Activated naive CD4-positive, alpha-beta T cell treated with anti-CD3 and anti-CD28 coated beads, Interleukin-2, amount 50 U/mL, for 24 hours (primary cell): ENCODE data around the gene PTPRN.

Experiments used
- H3K27ac Mint-ChIP-seq: one replicate; pipeline ENCODE4 v1.8.0; 2021; ENCODE audit warnings: mild to moderate bottlenecking, mixed read lengths
- H3K27me3 Mint-ChIP-seq: one replicate; pipeline ENCODE4 v1.8.0; 2021; ENCODE audit warnings: mixed read lengths
- H3K36me3 Mint-ChIP-seq: one replicate; pipeline ENCODE4 v1.8.0; 2021; ENCODE audit warnings: mixed read lengths
- H3K4me1 Mint-ChIP-seq: one replicate; pipeline ENCODE4 v1.8.0; 2021; ENCODE audit warnings: mixed read lengths
- H3K4me3 Mint-ChIP-seq: one replicate; pipeline ENCODE4 v1.8.0; 2021; ENCODE audit warnings: mild to moderate bottlenecking, mixed read lengths
- H3K9me3 Mint-ChIP-seq: one replicate; pipeline ENCODE4 v1.8.0; 2021; ENCODE audit warnings: mixed read lengths

Gene PTPRN

DNA sequence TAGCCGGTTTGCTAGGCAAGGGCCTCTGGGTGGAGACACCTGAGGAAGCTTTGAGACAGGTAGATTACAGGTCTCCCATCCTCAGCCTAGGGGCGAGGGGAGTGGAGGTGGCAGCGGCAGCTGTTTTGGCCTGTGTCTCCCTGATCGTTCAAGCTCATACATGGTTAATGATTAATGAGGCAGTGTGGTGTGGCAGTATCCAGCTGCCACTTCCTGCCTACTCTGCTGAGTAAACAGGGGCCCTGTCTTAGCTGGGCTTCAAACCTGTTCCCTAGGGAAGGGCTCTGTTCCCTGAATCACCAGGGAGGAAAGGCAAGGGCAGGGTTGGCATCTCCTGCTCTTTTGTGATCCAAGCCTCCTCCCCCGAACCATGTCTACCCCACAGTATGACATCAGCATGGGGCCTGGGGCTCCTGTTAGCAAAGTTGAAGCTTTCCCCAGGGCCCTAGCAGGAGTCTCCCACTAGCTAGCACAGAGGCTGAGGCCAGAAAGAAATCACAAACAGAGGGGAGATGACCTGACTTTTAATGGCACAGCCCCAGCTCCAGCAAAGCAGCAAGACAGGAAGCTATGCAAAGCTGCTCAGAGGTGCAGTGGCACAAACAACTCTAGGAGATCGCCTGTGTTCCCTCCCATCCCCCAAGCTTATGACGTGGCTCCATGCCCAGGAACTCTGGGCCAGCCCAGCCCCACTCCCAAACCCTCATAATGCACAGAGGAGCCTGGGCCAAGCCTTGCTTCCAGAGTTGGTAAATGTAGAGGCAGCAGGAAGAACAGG lies 59.8 kb downstream of the PTPRN start:
- Mint-ChIP-seq H3K4me3 (peak overlapping the region; percentile 85), H3K4me1 (peaks cover 75% of the 10 kb centered on the region), H3K9me3 (no peaks in the 10 kb centered on the region), H3K27me3 (no peaks in the 10 kb centered on the region), H3K27ac (peak overlapping the region; percentile 86), H3K36me3 (peaks cover 16% of the 10 kb centered on the region)

DNA sequence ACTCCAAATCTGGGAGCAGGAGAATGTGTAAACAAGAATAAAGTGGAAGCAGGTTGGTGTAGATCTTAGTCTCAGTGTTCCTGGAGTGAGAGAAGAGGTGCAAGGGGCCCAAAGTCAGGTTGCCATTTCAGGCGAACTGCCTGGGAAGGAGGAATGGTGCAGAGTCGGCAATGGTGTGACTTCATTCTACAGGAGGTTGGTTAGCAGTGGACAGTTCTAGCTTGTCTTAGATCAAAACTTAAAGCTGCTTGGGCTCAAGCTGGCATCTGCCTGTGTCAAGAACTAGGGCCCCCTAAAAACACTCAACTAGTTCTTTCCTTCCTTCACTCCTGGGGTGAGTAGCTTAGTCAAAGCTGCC lies 60.4 kb downstream of the PTPRN start:
- H3K9me3 Mint-ChIP-seq: no peaks in the 10 kb centered on the region
- no peaks in the 10 kb centered on the region for H3K27me3 Mint-ChIP-seq
- H3K27ac Mint-ChIP-seq: peak overlapping the region; percentile 86
- H3K4me1 Mint-ChIP-seq: peaks cover 79% of the 10 kb centered on the region
- peaks cover 16% of the 10 kb centered on the region for H3K36me3 Mint-ChIP-seq
- peak overlapping the region; percentile 85 for H3K4me3 Mint-ChIP-seq

DNA sequence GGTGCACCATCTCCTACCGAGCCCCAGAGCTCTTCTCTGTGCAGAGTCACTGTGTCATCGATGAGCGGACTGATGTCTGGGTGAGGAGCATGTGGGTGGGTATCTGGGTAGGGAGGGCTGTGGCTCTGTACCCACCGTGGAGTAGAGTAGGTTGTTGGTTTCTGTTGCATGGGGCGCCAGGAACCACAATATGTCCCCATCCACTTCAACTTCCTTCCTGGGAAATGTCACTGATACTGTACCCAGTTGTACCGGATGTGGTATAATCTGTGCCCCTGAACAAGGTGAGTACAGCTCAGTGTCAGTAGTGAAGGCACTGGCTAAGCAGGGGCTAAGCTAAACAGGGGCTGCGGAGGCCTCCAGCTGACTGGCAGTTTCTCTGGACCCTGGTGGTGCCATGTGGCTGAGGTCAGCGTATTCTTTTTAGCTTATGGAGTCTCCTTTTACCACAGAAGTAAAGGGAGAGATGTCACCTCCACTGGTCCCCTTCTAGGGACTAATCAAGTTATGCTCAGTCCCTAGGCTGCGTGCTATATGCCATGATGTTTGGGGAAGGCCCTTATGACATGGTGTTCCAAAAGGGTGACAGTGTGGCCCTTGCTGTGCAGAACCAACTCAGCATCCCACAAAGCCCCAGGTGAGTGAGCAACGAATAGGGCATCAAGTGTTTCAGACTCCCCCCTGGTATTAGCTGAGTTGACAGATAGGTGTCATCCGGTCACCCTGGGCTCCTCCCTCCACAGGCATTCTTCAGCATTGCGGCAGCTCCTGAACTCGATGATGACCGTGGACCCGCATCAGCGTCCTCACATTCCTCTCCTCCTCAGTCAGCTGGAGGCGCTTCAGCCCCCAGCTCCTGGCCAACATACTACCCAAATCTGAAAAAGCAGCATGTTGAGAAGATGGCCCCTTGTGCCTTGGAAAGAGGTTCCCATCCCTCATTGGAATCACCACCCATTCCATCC lies 61.2 kb downstream of the PTPRN start:
- no peaks in the 10 kb centered on the region for H3K9me3 Mint-ChIP-seq
- peak overlapping the region; percentile 74 for H3K27ac Mint-ChIP-seq
- peaks cover 82% of the 10 kb centered on the region for H3K4me1 Mint-ChIP-seq
- peaks cover 16% of the 10 kb centered on the region for H3K36me3 Mint-ChIP-seq
- H3K27me3 Mint-ChIP-seq: no peaks in the 10 kb centered on the region
- peak overlapping the region; percentile 68 for H3K4me3 Mint-ChIP-seq

DNA sequence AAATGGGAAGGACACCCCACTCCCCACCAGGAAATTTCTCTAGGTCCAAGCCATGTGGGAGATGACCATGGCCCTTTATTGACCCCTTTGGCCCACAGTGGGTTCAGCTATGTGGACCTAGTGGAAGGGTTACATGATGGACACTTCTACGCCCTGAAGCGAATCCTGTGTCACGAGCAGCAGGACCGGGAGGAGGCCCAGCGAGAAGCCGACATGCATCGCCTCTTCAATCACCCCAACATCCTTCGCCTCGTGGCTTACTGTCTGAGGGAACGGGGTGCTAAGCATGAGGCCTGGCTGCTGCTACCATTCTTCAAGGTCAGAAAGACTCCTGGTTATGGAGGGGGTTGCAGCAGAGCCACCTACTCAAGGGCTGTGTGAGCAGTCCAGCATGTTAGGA lies 62.6 kb downstream of the PTPRN start:
- Mint-ChIP-seq H3K27ac (peak overlapping the region; percentile 97), H3K4me1 (peaks cover 74% of the 10 kb centered on the region), H3K9me3 (no peaks in the 10 kb centered on the region), H3K36me3 (peaks cover 14% of the 10 kb centered on the region), H3K27me3 (no peaks in the 10 kb centered on the region), H3K4me3 (peak overlapping the region; percentile 98)

DNA sequence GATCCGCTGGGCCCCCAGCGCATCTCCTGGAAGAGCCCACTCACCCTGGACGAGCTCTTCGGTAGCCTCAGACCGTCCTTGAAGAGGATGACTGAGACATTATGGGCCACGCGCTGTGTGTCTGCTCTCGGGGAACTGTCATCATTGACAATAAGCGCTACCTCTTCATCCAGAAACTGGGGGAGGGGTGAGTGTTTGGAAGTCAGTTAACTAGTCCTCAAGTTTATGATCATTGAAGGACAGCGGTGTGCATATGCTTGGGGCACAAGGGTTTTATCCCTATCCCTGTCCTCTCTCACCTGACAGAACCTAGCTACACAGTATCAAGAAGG lies 63.3 kb downstream of the PTPRN start:
- peak overlapping the region; percentile 97 for H3K27ac Mint-ChIP-seq
- H3K9me3 Mint-ChIP-seq: no peaks in the 10 kb centered on the region
- peaks cover 11% of the 10 kb centered on the region for H3K36me3 Mint-ChIP-seq
- H3K4me1 Mint-ChIP-seq: peaks cover 70% of the 10 kb centered on the region
- no peaks in the 10 kb centered on the region for H3K27me3 Mint-ChIP-seq
- H3K4me3 Mint-ChIP-seq: peak overlapping the region; percentile 98

DNA sequence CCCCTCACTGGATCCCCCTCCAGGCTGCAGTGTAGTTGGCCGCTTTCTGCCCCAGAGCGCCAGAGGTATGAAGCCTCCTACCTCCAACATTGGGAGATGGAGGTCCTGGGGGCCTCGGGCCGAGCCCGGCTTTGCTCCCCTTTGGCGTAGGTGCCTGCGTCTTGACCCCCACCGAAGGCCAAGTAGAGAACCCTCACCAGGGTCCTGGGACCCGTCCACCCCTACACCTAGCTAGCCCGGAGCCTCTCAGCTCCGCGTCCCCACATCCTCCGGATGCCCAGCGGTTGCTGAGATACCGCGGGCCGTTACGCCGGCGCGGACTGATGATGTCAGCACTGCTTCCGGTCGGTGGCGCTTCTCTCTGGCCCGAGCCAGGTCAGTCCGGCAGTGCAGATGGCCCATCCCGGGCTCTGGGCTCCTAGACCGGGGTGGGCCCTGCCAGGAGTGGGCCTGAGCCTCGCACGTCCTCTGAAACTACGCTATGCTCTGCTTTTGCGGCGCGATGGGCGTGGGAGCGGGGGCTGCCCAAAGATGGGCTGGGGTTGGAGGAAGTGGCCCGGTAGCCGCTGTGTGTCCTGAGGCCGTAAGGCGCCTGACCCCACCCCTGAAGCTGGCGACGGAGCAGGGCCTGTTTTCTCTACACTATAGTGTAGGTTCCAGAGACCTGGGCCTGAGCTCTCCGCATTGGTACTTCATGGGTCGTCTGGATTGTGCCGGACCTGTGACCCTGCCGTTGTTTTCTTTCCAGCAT lies 63.9 kb downstream of the PTPRN start, which contains the start of the genes GLB1L and STK16:
GLB1L (minus strand) TSS at position 297 of the 751 bp plus-strand sequence. CDS start 1,871 bp downstream, outside the sequence.
STK16 (plus strand) TSS at position 332 of the 751 bp plus-strand sequence. CDS start 521 bp downstream, outside the sequence.
- Mint-ChIP-seq H3K27ac (peak within 1 kb of the TSS; percentile 97), H3K36me3 (peaks cover 7% of the 10 kb centered on the region), H3K9me3 (no peaks in the 10 kb centered on the region), H3K4me1 (peaks cover 65% of the 10 kb centered on the region), H3K4me3 (peak within 1 kb of the TSS; percentile 98), H3K27me3 (no peaks in the 10 kb centered on the region)

DNA sequence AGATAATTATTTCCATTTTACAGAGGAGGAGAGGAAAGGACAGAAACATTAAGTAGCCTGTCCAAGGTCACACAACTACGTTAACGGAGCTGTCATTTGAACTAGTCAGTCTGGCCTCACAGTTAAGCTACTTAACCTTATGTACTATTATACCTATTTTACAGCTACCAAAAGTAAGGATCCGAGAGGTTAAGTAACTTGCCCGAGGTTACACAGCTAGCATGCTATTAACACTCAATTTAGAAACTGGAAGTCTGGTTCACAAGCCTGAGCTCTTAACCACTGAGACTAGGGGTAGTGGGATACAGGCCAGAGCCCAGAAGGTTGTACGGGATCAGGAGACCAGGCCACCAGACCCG lies 64.4 kb downstream of the PTPRN start:
- H3K4me1 Mint-ChIP-seq: peaks cover 59% of the 10 kb centered on the region
- H3K4me3 Mint-ChIP-seq: peak overlapping the region; percentile 98
- H3K36me3 Mint-ChIP-seq: peaks cover 4% of the 10 kb centered on the region
- peak overlapping the region; percentile 97 for H3K27ac Mint-ChIP-seq
- no peaks in the 10 kb centered on the region for H3K27me3 Mint-ChIP-seq
- no peaks in the 10 kb centered on the region for H3K9me3 Mint-ChIP-seq

DNA sequence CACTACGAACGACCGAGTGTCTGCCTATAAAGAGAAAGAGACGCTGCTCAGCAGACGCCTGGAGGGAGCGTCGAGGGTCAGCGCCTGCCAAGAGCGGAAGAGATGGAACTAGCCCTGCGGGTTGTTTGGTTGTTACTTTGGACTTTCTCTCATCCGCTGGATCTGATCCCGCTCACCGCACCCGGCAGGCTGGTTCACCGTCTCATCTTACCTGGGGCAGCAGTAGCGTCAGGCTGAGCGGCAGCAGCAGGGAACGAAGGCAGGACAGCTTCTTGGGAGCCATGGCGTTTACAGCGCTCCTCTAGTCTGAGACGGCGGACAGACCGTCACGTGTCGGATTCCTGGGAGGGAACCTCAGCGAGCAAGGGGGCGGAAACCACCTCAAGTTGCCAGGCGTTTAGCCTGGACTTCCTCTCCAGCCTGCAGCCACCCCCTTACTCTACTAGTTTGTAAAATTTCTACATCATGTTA lies 65.9 kb downstream of the PTPRN start:
- Mint-ChIP-seq H3K4me3 (peak overlapping the region; percentile 55), H3K36me3 (no peaks in the 10 kb centered on the region), H3K27ac (no peak overlapping the region), H3K4me1 (peaks cover 45% of the 10 kb centered on the region), H3K27me3 (no peaks in the 10 kb centered on the region), H3K9me3 (no peaks in the 10 kb centered on the region)
